Cardiac fibroblast (primary cell): Measurements from ENCODE around the gene ZNF648.

Experiments used
- DNase-seq, 2 donors: peaks; one replicate each; pipeline versions ENCODE4 v3.0.0 to v3.0.0-alpha.2; 2010; ENCODE audit warnings: low read depth in 2 of 2
- H3K4me3 ChIP-seq, 2 donors: replicated peaks in 1 of 2; 1 replicate in 1 of 2; 2 replicates in 1 of 2; pipeline ENCODE4 v1.5.1; 2011; ENCODE audit warnings: low read depth in 2 of 2, low read length in 2 of 2, mild to moderate bottlenecking in 2 of 2, moderate library complexity in 1 of 2
- TF ChIP-seq, protein P1 (sequence below): IDR thresholded peaks from one replicate; pipeline ENCODE4 v1.5.1; 2011; ENCODE audit warnings: low read depth, mild to moderate bottlenecking, low read length, inconsistent platforms

The ZNF648 gene

GRCh38 chr1:182080040-182080439 lies 18.5 kb upstream of the ZNF648 start:
- H3K4me3 ChIP-seq: no peak overlapping the region
- TF ChIP-seq, protein P1, sequence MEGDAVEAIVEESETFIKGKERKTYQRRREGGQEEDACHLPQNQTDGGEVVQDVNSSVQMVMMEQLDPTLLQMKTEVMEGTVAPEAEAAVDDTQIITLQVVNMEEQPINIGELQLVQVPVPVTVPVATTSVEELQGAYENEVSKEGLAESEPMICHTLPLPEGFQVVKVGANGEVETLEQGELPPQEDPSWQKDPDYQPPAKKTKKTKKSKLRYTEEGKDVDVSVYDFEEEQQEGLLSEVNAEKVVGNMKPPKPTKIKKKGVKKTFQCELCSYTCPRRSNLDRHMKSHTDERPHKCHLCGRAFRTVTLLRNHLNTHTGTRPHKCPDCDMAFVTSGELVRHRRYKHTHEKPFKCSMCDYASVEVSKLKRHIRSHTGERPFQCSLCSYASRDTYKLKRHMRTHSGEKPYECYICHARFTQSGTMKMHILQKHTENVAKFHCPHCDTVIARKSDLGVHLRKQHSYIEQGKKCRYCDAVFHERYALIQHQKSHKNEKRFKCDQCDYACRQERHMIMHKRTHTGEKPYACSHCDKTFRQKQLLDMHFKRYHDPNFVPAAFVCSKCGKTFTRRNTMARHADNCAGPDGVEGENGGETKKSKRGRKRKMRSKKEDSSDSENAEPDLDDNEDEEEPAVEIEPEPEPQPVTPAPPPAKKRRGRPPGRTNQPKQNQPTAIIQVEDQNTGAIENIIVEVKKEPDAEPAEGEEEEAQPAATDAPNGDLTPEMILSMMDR: no peak
- DNase-seq: no peak

- H3K4me3 ChIP-seq: no peak overlapping the region
- TF ChIP-seq, protein P1: no peak
- no peak for DNase-seq
These were observed 10.4 kb upstream of the ZNF648 start for GRCh38 chr1:182071924-182072323.

DNA sequence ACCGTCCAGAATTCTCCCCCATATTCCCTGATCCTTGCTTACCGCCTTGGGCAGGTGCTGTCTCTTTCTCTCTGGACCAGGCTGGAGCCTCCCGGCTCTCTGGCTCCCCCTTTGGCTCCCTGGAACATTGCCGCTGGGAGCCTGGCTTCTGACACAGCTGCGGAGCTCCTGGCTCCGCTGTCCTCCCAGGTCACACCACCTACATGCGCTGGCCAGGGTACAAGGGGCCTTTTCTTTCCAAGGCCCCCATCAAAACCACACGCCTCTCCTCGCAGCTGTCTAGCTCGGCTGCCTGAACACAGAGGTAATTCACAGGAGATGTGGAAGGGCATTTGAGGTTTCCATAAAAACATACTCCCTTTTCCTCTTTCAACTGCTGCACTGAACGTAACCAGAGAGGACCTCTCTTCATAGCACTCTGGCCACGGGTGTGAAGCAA lies 7.5 kb upstream of the ZNF648 start:
- no peak overlapping the region for H3K4me3 ChIP-seq
- peak; percentile 14 to 25 for DNase-seq
- TF ChIP-seq, protein P1: peak; percentile 64

GRCh38 chr1:182066934-182067333 lies 5.4 kb upstream of the ZNF648 start:
- no peak for DNase-seq
- no peak overlapping the region for H3K4me3 ChIP-seq
- TF ChIP-seq, protein P1: no peak

GRCh38 chr1:182065126-182065845 lies 3.8 kb upstream of the ZNF648 start:
- no peak for DNase-seq
- TF ChIP-seq, protein P1: no peak
- H3K4me3 ChIP-seq: no peak overlapping the region

DNA sequence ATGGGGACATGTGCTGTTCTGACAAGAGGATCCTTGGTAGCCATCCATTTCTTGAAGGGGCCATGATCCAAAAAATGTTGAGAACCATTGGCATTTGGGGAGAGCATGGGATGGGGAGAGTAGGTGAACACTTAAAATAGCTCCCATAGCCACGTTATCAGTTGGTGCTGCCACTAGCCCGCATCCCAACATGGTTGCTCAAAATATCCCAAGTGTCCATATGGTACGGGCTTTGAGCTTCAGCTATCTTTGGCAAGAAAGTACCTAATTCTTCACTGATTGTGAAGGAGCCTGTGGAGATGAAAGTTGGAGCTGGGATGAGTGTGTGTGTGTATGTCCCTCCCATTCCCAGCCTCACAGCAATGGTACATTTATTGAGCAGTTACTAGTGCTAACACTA lies 3.1 kb upstream of the ZNF648 start:
- no peak overlapping the region for H3K4me3 ChIP-seq
- TF ChIP-seq, protein P1: no peak
- no peak for DNase-seq

DNA sequence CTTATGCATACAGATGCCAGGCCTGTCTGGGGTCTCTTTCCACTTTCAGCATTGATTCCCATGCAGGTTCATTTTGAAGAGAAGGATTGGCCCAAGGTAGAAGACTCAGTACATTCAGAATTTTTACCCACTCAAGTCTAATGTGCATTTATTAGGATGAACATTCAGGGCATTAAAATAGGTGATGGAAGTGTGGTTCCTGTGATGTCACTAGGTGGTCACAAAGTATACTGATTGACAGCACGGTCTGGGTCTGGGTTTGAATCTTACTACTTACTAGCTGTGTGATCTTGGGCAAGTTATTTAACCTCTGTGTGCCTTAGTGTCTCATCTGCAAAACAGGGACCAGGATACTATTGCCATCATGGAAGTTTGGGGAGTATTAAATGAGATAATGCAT lies 711 bp upstream of the ZNF648 start:
- TF ChIP-seq, protein P1: no peak
- no peak for DNase-seq
- H3K4me3 ChIP-seq: no peak overlapping the region
